HCT116 (cell line): ENCODE data around the gene GRB2. TPM values are rescaled to one million over a fixed set of nuclear protein-coding genes. Genes with fewer than 3 reads are reported as not detected.

ENCODE experiments used
- ATAC-seq: fragments of 200-7000 bp; cut with Tn5 transposase; 2 replicates; pipeline ENCODE4 v1.9.1; 2020; ENCODE audit warnings: mild to moderate bottlenecking, moderate library complexity
- BruUV-seq: library from RNA; stranded (reverse); fragments of 400-500 nt; replicated peaks from 2 replicates; lab custom pipeline; 2021; lab: Mats Ljungman, UMichigan
- CTCF ChIA-PET: fragments of 300-600 bp; sonication (Branson Sonifier 250); formaldehyde crosslinking; loops from one replicate; lab custom pipeline; 2021; ENCODE audit warnings: antibody characterized with exemption; lab: Charles Lee
- POLR2A ChIA-PET: fragments of 300-600, 350-600 bp; sonication (Branson Sonifier 250); formaldehyde crosslinking; loops from one replicate; lab custom pipeline; 2021; ENCODE audit warnings: antibody characterized with exemption; lab: Charles Lee
- RAD21 ChIA-PET, 2 experiments: fragments of 300-600 bp; sonication (Branson Sonifier 250); formaldehyde crosslinking; loops; one replicate each; lab custom pipeline; 2023; ENCODE audit warnings: low total read pairs in 2 of 2; ENCODE audit not compliant: uncharacterized antibody in 2 of 2, unreplicated experiment in 2 of 2, low non-redundant PET in 1 of 2; lab: Charles Lee
- DNase-seq: peaks from one replicate; pipeline ENCODE4 v3.0.0-alpha.2; 2010; ENCODE audit warnings: low read depth, low spot score
- H2AFZ ChIP-seq: fragments of 200-600 bp; shearing (Covaris generic), sonication (generic); 2 replicates; pipeline ENCODE4 v1.6.1; 2017; ENCODE audit warnings: low read depth, mixed run types, mixed read lengths, antibody characterized with exemption, low read length; ENCODE audit not compliant: poor library complexity, severe bottlenecking
- H3K27ac ChIP-seq: 2 replicates; pipeline ENCODE4 v1.5.1; 2012; ENCODE audit warnings: low read depth, low read length
- H3K27me3 ChIP-seq: fragments of 200-600 bp; sonication (generic); 2 replicates; pipeline ENCODE4 v1.6.1; 2016; ENCODE audit warnings: mixed run types, low read length, mixed read lengths; ENCODE audit not compliant: insufficient read depth
- H3K36me3 ChIP-seq, 2 experiments: fragments of 200-500 bp in 1 of 2; fragments of 200-600 bp in 1 of 2; sonication (Bioruptor generic) in 1 of 2; sonication (generic) in 1 of 2; 2 replicates each; pipeline versions ENCODE4 v1.5.1 to v1.6.1; 2014 to 2016; ENCODE audit warnings: low read length in 2 of 2, inconsistent platforms in 1 of 2, mixed read lengths in 1 of 2, mixed run types in 1 of 2; ENCODE audit not compliant: insufficient read depth in 2 of 2, control insufficient read depth in 1 of 2
- H3K4me1 ChIP-seq, 2 experiments: fragments of 200-600 bp in 1 of 2; sonication (generic) in 1 of 2; 2 replicates each; pipeline versions ENCODE4 v1.5.1 to v1.6.1; 2012 to 2017; ENCODE audit warnings: low read length in 2 of 2, inconsistent platforms in 1 of 2, mild to moderate bottlenecking in 1 of 2, mixed read lengths in 1 of 2, mixed run types in 1 of 2, moderate library complexity in 1 of 2; ENCODE audit not compliant: insufficient read depth in 2 of 2, control insufficient read depth in 1 of 2
- H3K4me2 ChIP-seq: fragments of 200-600 bp; sonication (generic); 2 replicates; pipeline ENCODE4 v1.6.1; 2017; ENCODE audit warnings: mixed run types, low read length, mixed read lengths
- H3K4me3 ChIP-seq, 2 experiments: fragments of 200-600 bp in 1 of 2; sonication (generic) in 1 of 2; replicated peaks in 1 of 2; 2 replicates each; pipeline ENCODE4 v1.5.1; 2011 to 2016; ENCODE audit warnings: low read length in 2 of 2, control low read depth in 1 of 2, low read depth in 1 of 2, mild to moderate bottlenecking in 1 of 2, mixed read lengths in 1 of 2, mixed run types in 1 of 2
- H3K79me2 ChIP-seq: fragments of 200-600 bp; sonication (generic); 2 replicates; pipeline ENCODE4 v1.6.1; 2017; ENCODE audit warnings: mild to moderate bottlenecking, mixed run types, low read length, moderate library complexity, mixed read lengths; ENCODE audit not compliant: insufficient read depth
- H3K9ac ChIP-seq: fragments of 200-600 bp; sonication (generic); 2 replicates; pipeline ENCODE4 v1.6.1; 2016; ENCODE audit warnings: low read length, mixed read lengths
- H3K9me2 ChIP-seq: fragments of 200-600 bp; sonication (generic), shearing (Covaris generic); 2 replicates; pipeline ENCODE4 v1.6.1; 2017; ENCODE audit warnings: mixed run types, mild to moderate bottlenecking, moderate library complexity; ENCODE audit not compliant: insufficient read depth
- H3K9me3 ChIP-seq, 2 experiments: fragments of 200-500 bp in 1 of 2; fragments of 200-600 bp in 1 of 2; sonication (Bioruptor generic) in 1 of 2; sonication (generic) in 1 of 2; 2 replicates each; pipeline ENCODE4 v1.6.1; 2014 to 2017; ENCODE audit warnings: low read length in 2 of 2, mixed read lengths in 2 of 2, inconsistent platforms in 1 of 2, low read depth in 1 of 2, mild to moderate bottlenecking in 1 of 2, mixed run types in 1 of 2, moderate library complexity in 1 of 2; ENCODE audit not compliant: control insufficient read depth in 1 of 2, insufficient read depth in 1 of 2
- H4K20me1 ChIP-seq: fragments of 200-600 bp; sonication (generic), shearing (Covaris generic); 2 replicates; pipeline ENCODE4 v1.6.1; 2017; ENCODE audit warnings: mixed run types, mild to moderate bottlenecking, moderate library complexity; ENCODE audit not compliant: insufficient read depth
- EGR1 ChIP-seq: IDR thresholded peaks from 2 replicates; pipeline ENCODE4 v1.6.1; 2012; ENCODE audit warnings: low read depth
- EZH2 ChIP-seq: fragments of 200-600 bp; sonication (generic); IDR thresholded peaks from 2 replicates; pipeline ENCODE4 v1.6.1; 2017; ENCODE audit warnings: antibody characterized with exemption, mixed run types
- JUND ChIP-seq: IDR thresholded peaks from 2 replicates; pipeline ENCODE4 v1.6.1; 2012
- POLR2A ChIP-seq: IDR thresholded peaks from 2 replicates; pipeline ENCODE4 v1.7.0; 2011; ENCODE audit warnings: borderline replicate concordance; ENCODE audit not compliant: insufficient read depth, insufficient read length; ENCODE audit errors: extremely low read depth
- POLR2AphosphoS5 ChIP-seq: IDR thresholded peaks from 2 replicates; pipeline ENCODE4 v1.6.1; 2011; ENCODE audit warnings: mild to moderate bottlenecking, low read depth, low read length, moderate library complexity
- RAD21 ChIP-seq: IDR thresholded peaks from 2 replicates; pipeline ENCODE4 v1.6.1; 2012; ENCODE audit warnings: low read depth, mild to moderate bottlenecking
- SRF ChIP-seq: IDR thresholded peaks from 2 replicates; pipeline ENCODE4 v1.6.1; 2012; ENCODE audit warnings: low read depth
- YY1 ChIP-seq: IDR thresholded peaks from 2 replicates; pipeline ENCODE4 v1.6.1; 2011; ENCODE audit warnings: low read length, low read depth, moderate library complexity, mild to moderate bottlenecking; ENCODE audit not compliant: insufficient replicate concordance; ENCODE audit errors: extremely low read depth
- ZNF274 ChIP-seq: fragments of 200-500 bp; sonication (Bioruptor generic); IDR thresholded peaks from 2 replicates; pipeline ENCODE4 v1.6.1; 2014; ENCODE audit warnings: mild to moderate bottlenecking, low read depth, low read length, inconsistent platforms
- intact Hi-C: fragments of 100-400 bp; cut with micrococcal nuclease; formaldehyde crosslinking; loops from 2 replicates; pipeline ENCODE4 v1.10.0; 2022
- total RNA-seq: library from RNA; stranded (reverse); gene quantifications from one replicate; pipeline ENCODE4 v1.2.1, GENCODE V29; 2021; ENCODE audit not compliant: unreplicated experiment
- TF ChIP-seq, protein P1 (sequence below): IDR thresholded peaks from 2 replicates; pipeline ENCODE4 v1.6.1; 2011; ENCODE audit warnings: mild to moderate bottlenecking, low read length, moderate library complexity; ENCODE audit not compliant: insufficient replicate concordance; ENCODE audit errors: extremely low read depth
- TF ChIP-seq, protein P2 (sequence below): IDR thresholded peaks from 2 replicates; pipeline ENCODE4 v1.6.1; 2012; ENCODE audit warnings: low read depth

GRB2 gene
- total RNA-seq, 1 experiment from 2014 or later, result 146 TPM

DNA sequence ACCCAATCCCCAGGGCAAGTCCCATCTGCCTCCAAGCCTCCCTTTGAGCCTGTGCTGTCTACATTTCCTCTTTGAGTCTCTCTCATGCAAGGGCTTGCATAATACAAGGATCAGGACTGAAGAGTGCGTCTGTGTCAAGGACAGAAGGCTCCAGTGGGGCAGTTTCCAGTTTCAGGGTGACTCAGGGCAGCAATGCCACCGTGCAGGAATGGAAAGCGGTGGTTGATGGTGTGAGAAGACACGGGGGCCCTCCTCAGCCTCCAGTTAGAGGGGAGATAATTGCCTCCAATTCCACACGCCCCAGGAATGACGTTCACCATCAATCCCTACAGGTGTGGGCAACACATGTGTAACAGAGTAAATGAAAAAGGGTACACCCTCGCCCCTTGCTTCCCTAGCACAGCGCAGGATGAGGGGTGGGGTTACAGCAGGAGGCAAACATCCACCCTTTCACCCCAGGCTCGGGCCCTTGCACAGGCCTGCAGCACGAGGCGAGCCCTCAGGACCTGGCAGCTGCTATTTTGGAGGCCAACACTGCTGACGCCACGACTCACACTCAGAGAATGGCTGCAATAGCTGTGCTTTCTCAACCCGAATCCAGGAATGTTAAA is 91.4 kb downstream of the GRB2 start:
- H3K27me3 ChIP-seq, result no peaks in the 10 kb centered on the region
- ChIA-PET RAD21 (no interaction called here), CTCF (interaction anchor here (0.6 to 1.8 kb wide), 2 partner anchors 9 to 19 kb away, joined by 3 to 6 read pairs; no protein-coding TSS in a partner anchor), POLR2A (interaction anchor here (0.7 kb wide), 1 partner anchor 18 kb away, joined by 3 read pairs; no protein-coding TSS in a partner anchor)
- no peaks in the 10 kb centered on the region for H3K79me2 ChIP-seq
- no peak overlapping the region for H3K4me2 ChIP-seq
- no peak for ATAC-seq
- DNase-seq, result no peak
- BruUV-seq, result no TSS peak
- H3K27ac ChIP-seq, result no peak overlapping the region; the same call in 1 of the 2 replicates
- no peaks in the 10 kb centered on the region for H3K9me3 ChIP-seq
- H3K4me1 ChIP-seq, result peaks cover 5 to 26% of the 10 kb centered on the region in 2 experiments
- no peak overlapping the region for H3K4me3 ChIP-seq
- H4K20me1 ChIP-seq, result no peaks in the 10 kb centered on the region
- no peaks in the 10 kb centered on the region for H3K9me2 ChIP-seq
- no peak overlapping the region for H3K9ac ChIP-seq
- H2AFZ ChIP-seq, result no peak overlapping the region
- TF ChIP-seq EGR1 (no peak), POLR2AphosphoS5 (no peak), ZNF274 (no peak)
- TF ChIP-seq, all 23 proteins: peak for 0
- intact Hi-C loops, result no loop called here
- peaks cover 3 to 7% of the 10 kb centered on the region in 2 experiments; a peak in 1 of 4 replicates for H3K36me3 ChIP-seq

DNA sequence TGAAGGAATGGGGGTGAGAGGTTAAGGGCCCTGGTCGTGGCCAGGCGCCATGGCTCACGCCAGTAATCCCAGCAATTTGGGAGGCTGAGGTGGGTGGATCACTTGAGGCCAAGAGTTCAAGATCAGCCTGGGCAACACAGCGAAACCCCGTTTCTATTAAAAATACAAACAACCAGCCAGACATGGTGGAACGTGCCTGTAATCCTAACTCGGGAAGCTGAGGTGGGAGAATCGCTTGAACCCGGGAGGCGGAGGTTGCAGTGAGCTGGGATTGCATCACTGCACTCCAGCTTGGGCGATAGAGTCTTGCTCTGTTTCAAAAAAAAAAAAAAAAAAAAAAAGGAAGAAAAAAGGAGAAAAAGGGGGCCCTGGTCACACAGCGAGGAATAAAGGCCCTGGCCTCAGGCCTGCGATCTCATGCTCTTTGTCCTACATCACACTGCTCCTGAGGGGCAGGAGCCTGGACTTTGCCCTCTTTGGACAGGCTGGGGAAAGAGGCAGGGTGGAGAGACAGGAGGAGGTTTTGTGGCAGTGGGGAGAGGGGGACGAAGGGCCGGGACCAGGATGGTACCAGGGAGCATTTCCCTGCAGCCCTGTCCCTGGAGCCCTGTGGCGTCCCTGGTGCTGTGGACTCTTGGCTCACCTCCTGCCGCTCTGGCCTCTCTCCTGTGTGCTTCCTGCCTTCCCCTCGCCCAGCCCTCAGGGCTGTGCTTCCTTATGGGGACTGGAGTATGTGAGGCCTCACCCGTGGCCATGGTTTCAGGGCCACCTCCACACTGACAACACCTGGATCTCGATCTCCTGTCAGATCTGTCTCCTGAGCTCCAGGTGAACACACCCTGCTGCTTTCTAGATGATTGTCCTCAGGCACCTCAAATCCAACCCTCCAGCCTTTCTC is 96.5 kb downstream of the GRB2 start:
- Histone ChIP-seq H3K27ac (no peak overlapping the region; the same call in 1 of the 2 replicates), H2AFZ (no peak overlapping the region)
- TF ChIP-seq ZNF274, result no peak
- no peak for TF ChIP-seq YY1
- no peak for TF ChIP-seq JUND
- TF ChIP-seq, protein P1, sequence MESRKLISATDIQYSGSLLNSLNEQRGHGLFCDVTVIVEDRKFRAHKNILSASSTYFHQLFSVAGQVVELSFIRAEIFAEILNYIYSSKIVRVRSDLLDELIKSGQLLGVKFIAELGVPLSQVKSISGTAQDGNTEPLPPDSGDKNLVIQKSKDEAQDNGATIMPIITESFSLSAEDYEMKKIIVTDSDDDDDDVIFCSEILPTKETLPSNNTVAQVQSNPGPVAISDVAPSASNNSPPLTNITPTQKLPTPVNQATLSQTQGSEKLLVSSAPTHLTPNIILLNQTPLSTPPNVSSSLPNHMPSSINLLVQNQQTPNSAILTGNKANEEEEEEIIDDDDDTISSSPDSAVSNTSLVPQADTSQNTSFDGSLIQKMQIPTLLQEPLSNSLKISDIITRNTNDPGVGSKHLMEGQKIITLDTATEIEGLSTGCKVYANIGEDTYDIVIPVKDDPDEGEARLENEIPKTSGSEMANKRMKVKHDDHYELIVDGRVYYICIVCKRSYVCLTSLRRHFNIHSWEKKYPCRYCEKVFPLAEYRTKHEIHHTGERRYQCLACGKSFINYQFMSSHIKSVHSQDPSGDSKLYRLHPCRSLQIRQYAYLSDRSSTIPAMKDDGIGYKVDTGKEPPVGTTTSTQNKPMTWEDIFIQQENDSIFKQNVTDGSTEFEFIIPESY, result no peak
- TF ChIP-seq RAD21, result no peak
- TF ChIP-seq, protein P2, sequence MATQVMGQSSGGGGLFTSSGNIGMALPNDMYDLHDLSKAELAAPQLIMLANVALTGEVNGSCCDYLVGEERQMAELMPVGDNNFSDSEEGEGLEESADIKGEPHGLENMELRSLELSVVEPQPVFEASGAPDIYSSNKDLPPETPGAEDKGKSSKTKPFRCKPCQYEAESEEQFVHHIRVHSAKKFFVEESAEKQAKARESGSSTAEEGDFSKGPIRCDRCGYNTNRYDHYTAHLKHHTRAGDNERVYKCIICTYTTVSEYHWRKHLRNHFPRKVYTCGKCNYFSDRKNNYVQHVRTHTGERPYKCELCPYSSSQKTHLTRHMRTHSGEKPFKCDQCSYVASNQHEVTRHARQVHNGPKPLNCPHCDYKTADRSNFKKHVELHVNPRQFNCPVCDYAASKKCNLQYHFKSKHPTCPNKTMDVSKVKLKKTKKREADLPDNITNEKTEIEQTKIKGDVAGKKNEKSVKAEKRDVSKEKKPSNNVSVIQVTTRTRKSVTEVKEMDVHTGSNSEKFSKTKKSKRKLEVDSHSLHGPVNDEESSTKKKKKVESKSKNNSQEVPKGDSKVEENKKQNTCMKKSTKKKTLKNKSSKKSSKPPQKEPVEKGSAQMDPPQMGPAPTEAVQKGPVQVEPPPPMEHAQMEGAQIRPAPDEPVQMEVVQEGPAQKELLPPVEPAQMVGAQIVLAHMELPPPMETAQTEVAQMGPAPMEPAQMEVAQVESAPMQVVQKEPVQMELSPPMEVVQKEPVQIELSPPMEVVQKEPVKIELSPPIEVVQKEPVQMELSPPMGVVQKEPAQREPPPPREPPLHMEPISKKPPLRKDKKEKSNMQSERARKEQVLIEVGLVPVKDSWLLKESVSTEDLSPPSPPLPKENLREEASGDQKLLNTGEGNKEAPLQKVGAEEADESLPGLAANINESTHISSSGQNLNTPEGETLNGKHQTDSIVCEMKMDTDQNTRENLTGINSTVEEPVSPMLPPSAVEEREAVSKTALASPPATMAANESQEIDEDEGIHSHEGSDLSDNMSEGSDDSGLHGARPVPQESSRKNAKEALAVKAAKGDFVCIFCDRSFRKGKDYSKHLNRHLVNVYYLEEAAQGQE, result no peak
- no peak for TF ChIP-seq EZH2
- no peak for TF ChIP-seq POLR2A
- TF ChIP-seq SRF, result no peak

More for the DNA sequence above, 96.5 kb downstream of the GRB2 start:
- no peaks in the 10 kb centered on the region for H3K36me3 ChIP-seq
- BruUV-seq, result no TSS peak
- intact Hi-C loops, result no loop called here
- H3K4me3 ChIP-seq, result no peak overlapping the region
- CTCF ChIA-PET, result interaction anchor here (1.9 kb wide), 1 partner anchor 14 kb away, joined by 7 read pairs; no protein-coding TSS in a partner anchor
- H3K9me3 ChIP-seq, result no peaks in the 10 kb centered on the region
- H3K79me2 ChIP-seq, result no peaks in the 10 kb centered on the region
- H3K9me2 ChIP-seq, result no peaks in the 10 kb centered on the region
- ATAC-seq (peak; percentile 47; the same call in 1 of the 2 replicates), DNase-seq (no peak)
- no peak overlapping the region for H3K9ac ChIP-seq
- no peaks in the 10 kb centered on the region for H3K27me3 ChIP-seq
- peaks cover 7 to 21% of the 10 kb centered on the region in 2 experiments for H3K4me1 ChIP-seq
- no peaks in the 10 kb centered on the region for H4K20me1 ChIP-seq
- peak overlapping the region; percentile 3; the same call in 1 of the 2 replicates for H3K4me2 ChIP-seq
- POLR2A ChIA-PET, result no interaction called here
- RAD21 ChIA-PET, result interaction anchor here in 1 of 2 experiments (0.6 to 1.5 kb wide), 3 partner anchors 8 to 85 kb away, joined by 3 to 4 read pairs (median 4); no protein-coding TSS in a partner anchor
